Measurements from ENCODE around the gene GALNT5. TPM values are rescaled to one million over a fixed set of nuclear protein-coding genes. Genes with fewer than 3 reads are reported as not detected.
A peak's percentile ranks its signal among the peaks of the same experiment; 100 is the strongest.

Gene GALNT5
- total RNA-seq, 1 experiment from 2014 or later: not detected

- no peak for DNase-seq (ENCODE audit: low read depth, low spot score)
- in situ Hi-C loops (cut with HindIII; ENCODE audit: low pct_unique_long_range_greater_than_20kb, low sequenced_read_pairs): no loop called here
These were observed 12.2 kb upstream of the GALNT5 start for GRCh38 chr2:157245144-157245840.

GRCh38 chr2:157245846-157246764 lies 11.4 kb upstream of the GALNT5 start:
- in situ Hi-C loops (cut with HindIII; ENCODE audit: low pct_unique_long_range_greater_than_20kb, low sequenced_read_pairs): no loop called here
- no peak for DNase-seq (ENCODE audit: low read depth, low spot score)

DNA sequence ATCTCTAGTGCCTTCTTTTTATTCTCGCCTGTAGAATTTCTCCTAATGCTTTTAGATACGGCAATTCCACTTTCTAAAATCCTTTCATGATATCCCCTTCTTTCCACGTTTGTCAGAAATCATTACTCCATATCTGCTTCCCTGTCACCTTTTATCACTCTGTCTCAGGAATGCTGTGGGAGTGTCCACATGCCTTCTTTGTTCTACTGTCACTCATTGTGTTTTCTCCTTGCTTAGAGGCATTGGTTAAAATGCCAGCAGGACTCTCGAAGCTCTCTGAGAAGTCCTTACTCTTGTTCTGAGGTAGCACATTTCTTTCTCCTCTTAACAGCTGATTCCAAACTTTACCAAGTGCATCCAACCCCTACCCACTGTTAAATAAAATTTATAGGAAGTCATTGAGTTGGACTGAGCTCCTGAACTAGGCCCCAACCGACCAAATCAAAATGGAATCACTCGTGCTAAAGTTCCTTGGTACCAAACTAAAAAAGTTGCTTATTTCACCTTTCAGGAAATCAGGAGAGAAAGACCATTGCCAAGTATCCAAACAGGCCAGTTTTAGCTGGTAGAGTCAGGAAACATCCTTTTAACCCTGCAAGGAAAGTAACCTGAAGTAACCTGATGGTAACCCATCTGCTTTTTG lies 10.6 kb upstream of the GALNT5 start:
- no peak for DNase-seq (ENCODE audit: low read depth, low spot score)
- in situ Hi-C loops (cut with HindIII; ENCODE audit: low pct_unique_long_range_greater_than_20kb, low sequenced_read_pairs): no loop called here

DNA sequence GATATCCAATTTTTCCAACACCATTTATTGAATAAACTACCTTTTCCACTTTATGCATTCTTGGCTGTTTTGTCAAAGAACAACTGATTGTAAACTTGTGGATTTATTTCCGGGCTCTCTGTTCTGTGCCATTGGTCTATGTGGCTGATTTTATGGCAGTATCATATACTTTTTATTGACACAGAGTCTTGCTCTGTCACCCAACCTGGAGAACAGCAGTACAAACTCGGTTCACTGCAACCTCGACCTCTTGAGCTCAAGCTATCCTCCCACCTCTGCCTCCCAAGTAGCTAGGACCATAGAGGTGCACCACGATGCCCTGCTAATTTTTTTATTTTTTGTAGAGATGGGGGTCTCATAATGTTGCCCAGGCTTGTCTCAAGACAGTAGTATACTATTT lies 6.7 kb upstream of the GALNT5 start:
- in situ Hi-C loops (cut with HindIII; ENCODE audit: low pct_unique_long_range_greater_than_20kb, low sequenced_read_pairs): no loop called here
- no peak for DNase-seq (ENCODE audit: low read depth, low spot score)

DNA sequence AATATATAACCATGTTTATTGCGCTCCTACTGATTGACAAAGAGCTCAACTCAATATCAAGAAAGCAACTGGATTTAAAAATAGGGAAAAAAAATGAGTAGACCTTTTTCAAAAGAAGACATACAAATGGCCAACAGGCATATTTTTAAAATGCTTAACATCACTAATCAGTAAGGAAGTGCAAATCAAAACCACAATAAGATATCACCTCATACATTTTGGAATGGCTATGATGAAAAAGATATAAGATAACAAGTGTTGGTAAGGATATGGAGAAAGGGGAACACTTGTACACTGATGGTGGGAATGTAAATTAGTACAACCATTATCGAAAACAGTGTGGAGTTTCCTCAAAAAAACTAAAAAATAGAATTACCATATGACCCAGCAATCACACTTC lies 5.6 kb upstream of the GALNT5 start:
- in situ Hi-C loops (cut with HindIII; ENCODE audit: low pct_unique_long_range_greater_than_20kb, low sequenced_read_pairs): no loop called here
- no peak for DNase-seq (ENCODE audit: low read depth, low spot score)

DNA sequence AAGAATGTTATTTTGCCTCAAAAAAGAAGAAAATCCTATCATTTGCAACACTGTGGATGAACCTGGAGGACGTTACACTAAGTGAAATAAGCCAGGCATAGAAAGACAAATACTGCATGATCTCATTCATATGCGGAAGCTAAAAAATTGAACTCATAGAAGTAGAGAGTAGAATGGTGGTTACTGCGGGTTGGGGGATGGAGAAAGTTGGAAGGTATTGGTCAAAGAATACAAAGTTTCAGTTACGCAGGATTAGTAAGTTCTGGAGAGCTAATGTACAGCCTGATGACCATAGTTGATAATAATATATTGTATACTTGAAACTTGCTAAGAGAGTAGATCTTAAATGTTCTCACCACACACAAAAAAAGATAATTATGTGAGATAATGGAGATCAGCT lies 5.0 kb upstream of the GALNT5 start:
- in situ Hi-C loops (cut with HindIII; ENCODE audit: low pct_unique_long_range_greater_than_20kb, low sequenced_read_pairs): no loop called here
- DNase-seq (ENCODE audit: low read depth, low spot score): no peak

GRCh38 chr2:157254041-157254440 lies 3.5 kb upstream of the GALNT5 start:
- no peak for DNase-seq (ENCODE audit: low read depth, low spot score)
- in situ Hi-C loops (cut with HindIII; ENCODE audit: low pct_unique_long_range_greater_than_20kb, low sequenced_read_pairs): no loop called here

GRCh38 chr2:157255746-157256145 lies 1.8 kb upstream of the GALNT5 start:
- in situ Hi-C loops (cut with HindIII; ENCODE audit: low pct_unique_long_range_greater_than_20kb, low sequenced_read_pairs): no loop called here
- DNase-seq (ENCODE audit: low read depth, low spot score): no peak

DNA sequence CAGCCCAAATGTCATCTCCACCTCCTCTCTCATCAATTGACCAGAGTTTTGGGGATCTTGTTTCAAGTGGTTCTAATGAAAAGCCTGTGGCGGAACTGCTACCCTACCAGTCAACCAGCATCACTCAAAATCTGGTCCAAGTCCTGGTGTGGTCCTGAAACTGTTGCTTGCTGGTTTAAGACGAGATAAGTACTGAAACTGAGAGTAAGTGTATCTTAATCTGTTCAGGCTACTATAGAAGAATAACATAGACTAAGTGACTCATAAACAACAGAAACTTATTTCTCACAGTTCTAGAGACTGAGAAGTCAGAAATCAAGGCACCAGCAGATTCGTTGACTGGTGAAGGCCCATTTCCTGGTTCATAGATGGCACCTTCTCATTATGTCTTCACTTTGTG lies 879 bp upstream of the GALNT5 start:
- in situ Hi-C loops (cut with HindIII; ENCODE audit: low pct_unique_long_range_greater_than_20kb, low sequenced_read_pairs): no loop called here
- DNase-seq (ENCODE audit: low read depth, low spot score): no peak

DNA sequence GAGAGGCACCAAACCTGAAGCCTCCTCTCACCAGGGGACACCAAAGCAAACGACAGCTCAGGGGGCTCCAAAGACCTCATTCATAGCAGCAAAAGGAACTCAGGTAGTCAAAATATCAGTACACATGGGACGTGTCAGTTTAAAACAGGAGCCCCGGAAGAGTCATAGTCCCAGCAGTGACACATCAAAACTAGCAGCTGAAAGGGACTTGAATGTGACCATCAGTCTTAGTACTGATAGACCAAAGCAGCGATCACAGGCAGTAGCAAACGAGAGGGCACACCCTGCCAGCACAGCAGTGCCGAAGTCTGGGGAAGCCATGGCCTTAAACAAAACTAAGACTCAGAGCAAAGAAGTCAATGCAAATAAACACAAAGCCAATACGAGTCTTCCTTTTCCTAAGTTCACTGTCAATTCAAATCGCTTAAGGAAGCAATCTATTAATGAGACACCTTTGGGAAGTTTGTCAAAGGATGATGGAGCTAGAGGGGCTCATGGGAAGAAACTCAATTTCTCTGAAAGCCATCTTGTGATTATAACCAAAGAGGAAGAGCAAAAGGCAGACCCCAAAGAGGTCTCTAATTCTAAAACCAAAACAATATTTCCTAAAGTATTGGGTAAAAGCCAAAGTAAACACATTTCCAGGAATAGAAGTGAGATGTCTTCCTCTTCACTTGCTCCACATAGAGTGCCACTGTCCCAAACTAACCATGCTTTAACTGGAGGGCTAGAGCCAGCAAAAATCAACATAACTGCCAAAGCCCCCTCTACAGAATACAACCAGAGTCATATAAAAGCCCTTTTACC lies 1.2 kb downstream of the GALNT5 start:
- in situ Hi-C loops (cut with HindIII; ENCODE audit: low pct_unique_long_range_greater_than_20kb, low sequenced_read_pairs): no loop called here
- no peak for DNase-seq (ENCODE audit: low read depth, low spot score)

GRCh38 chr2:157259386-157259785 lies 1.9 kb downstream of the GALNT5 start:
- in situ Hi-C loops (cut with HindIII; ENCODE audit: low pct_unique_long_range_greater_than_20kb, low sequenced_read_pairs): no loop called here
- no peak for DNase-seq (ENCODE audit: low read depth, low spot score)

GRCh38 chr2:157259960-157260359 lies 2.5 kb downstream of the GALNT5 start:
- DNase-seq (ENCODE audit: low read depth, low spot score): no peak
- in situ Hi-C loops (cut with HindIII; ENCODE audit: low pct_unique_long_range_greater_than_20kb, low sequenced_read_pairs): no loop called here

DNA sequence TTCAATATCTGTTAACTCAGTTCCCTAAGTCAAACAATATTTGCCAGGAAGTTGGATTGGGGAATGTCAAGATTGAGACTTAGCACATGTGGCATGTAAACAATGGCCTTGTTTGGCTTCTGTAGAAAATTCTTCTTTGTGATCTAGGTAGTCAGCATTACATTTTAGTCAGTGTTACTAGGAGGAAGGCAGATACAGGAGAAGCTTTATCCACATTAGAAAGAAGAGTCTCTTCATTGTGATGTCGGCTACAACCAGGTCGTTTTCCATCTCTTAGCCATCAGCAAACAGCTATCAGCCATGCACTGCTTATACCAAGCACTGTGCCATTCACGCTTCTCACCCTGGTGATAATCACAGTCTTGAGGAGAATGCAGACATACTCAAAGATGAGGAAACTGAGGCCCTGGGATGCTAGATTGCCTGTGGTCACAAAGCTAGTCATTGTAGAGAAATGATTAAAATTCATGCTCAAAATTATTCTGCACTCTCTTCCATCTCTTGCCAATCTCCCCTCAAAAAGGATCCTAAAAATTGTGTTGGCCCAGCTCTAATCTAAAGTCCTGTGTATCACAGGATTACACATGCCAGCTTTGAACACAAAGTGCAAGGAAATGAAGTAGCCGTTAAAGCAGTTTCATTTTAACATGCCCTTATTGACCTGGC lies 3.2 kb downstream of the GALNT5 start:
- in situ Hi-C loops (cut with HindIII; ENCODE audit: low pct_unique_long_range_greater_than_20kb, low sequenced_read_pairs): no loop called here
- peak; percentile 2 for DNase-seq (ENCODE audit: low read depth, low spot score)

DNA sequence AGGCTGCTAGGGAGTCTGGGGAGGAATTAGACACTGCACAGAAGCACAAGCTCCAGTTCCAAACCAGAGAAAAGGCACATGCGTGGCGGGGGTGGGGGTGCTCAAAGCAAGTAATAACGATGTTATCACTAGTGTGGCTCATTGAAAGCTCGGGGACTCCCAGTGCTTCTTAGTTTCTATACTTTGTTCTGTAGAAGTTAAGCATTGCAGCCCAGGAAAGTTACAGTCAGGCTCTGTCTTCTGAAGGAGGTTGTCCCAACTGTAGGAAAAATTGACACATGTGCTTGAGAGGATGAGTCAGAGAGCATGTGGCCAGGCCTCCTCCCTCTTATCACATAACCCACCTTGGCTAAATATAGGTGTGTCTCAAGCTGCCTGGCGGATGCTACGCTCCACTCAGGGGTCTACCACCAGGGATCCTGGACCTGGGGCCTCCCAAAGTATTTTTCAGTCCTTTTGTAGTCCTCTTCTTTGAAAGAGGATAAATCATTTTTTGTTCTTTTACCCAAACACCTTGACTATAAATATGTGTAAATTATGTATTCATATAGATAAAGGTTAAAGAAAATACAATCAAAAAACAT lies 3.8 kb downstream of the GALNT5 start:
- in situ Hi-C loops (cut with HindIII; ENCODE audit: low pct_unique_long_range_greater_than_20kb, low sequenced_read_pairs): no loop called here
- peak; percentile 17 for DNase-seq (ENCODE audit: low read depth, low spot score)

- DNase-seq (ENCODE audit: low read depth, low spot score): no peak
- in situ Hi-C loops (cut with HindIII; ENCODE audit: low pct_unique_long_range_greater_than_20kb, low sequenced_read_pairs): no loop called here
These were observed 4.7 kb downstream of the GALNT5 start for GRCh38 chr2:157262248-157262647.

- no peak for DNase-seq (ENCODE audit: low read depth, low spot score)
- in situ Hi-C loops (cut with HindIII; ENCODE audit: low pct_unique_long_range_greater_than_20kb, low sequenced_read_pairs): no loop called here
These were observed 6.6 kb downstream of the GALNT5 start for GRCh38 chr2:157264099-157264498.

DNA sequence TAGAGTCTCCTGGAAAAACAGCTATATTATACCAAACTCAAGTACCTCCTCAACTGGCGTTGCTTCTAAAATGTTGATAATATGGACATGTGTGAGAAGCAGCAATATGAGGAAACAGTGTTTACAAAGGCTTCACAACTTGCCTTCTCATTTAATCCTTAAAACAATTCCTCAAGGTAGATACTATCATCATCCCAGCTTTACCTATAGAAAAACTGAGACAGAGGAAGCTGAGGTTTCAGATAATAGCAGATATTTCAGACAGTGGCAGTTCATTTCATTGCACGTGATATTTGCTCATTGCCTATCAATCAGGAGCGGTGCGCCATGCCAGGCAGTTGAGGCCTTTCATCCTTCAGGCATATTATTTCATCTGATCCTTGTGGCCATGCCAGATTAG lies 8.3 kb downstream of the GALNT5 start:
- in situ Hi-C loops (cut with HindIII; ENCODE audit: low pct_unique_long_range_greater_than_20kb, low sequenced_read_pairs): no loop called here

More for the DNA sequence above, 8.3 kb downstream of the GALNT5 start:
- no peak for DNase-seq (ENCODE audit: low read depth, low spot score)
